HS-5 (cell line): ENCODE results near the gene PXT1.
"Not testable (repeated sequence)": the region's sequence is repeated elsewhere in the genome, so short reads cannot be mapped to it uniquely, and the experiment has no call there.

Experiments used
- DNase-seq: peaks from one replicate; pipeline ENCODE4 v3.0.0-alpha.2; 2012; ENCODE audit warnings: low read depth

The PXT1 gene

DNA sequence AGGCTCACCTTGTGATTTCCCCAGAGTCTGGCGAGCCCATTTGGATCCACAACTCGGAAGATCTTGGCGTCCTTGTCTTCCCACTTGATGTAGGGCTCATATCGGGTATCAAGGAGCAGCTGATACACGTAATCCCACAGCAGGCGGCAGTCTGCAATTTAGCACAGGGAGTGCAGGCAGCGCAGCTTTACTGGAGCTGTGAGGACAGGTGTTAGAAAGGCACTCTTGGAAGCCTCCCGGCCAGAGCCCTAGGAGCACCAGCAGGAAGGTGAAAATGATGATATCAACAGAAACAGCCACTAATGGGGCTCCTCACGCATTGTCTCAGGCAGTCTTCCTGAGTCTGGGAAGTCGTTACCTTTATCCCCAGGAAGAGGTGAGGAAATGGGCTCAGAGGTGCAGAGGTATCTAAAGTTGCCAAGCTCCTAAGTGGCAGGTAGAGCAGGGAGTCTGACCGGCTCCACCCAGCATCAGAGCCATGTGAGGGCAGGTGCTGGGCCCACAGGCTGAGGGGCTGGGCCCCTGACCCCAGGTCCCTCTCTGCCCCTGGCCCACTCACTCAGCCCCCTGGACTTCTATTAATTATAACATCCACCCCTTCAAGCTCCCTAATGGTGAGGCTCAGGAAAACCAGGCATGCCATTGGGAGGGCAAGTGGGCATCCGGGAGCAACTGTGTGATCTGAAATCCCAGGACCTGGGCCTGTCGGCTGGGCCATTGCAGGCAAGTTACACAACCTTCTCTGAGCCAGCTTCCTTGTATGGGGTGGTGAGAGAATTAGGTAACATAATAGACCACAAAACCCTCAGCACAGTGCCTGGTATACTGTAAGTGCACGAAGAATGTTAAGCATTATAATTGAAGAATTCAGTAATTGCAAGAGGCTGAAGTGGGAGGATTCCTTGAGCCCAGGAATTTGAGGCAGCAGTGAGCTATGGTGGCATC, 73.5 kb downstream of the PXT1 start:
- DNase-seq: peak; percentile 88

DNA sequence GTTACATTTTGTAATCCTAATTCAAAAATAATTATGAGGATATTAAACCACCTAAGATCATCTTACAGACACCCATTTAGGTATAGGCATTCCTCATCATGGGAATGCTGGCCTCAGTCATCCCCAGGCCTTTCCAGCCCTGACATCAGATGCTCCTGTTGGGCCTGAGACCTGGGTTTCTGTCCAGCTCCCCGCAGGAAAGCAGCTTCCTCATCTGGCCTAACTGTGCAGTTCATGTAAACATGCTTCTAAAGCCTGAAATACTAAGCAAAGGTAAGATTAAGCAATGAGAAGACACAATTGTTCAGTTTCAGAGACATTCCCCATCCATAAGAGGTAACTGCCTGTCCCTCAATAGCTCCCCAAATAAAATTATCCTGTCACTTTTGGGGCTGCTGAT, 74.2 kb downstream of the PXT1 start:
- no peak for DNase-seq

DNA sequence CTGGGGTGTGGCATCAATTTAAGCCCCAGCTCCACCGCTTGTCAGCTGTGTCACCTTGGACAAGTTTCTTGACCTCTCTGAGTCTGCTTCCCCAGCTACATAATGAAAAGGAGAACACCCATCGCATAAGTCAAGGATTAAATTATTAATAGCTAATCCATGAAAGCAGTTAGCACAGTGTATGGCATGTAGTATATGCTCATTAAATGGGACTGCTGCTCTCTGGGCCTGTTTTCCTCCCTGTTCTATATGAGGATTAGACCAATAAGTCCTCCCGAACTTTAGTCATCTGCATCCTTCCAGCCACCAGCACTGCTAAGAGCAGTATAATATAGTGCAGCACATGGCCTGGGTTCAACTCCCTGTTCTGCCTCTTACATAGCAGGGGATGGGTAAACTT, 74.9 kb downstream of the PXT1 start:
- no peak for DNase-seq

DNA sequence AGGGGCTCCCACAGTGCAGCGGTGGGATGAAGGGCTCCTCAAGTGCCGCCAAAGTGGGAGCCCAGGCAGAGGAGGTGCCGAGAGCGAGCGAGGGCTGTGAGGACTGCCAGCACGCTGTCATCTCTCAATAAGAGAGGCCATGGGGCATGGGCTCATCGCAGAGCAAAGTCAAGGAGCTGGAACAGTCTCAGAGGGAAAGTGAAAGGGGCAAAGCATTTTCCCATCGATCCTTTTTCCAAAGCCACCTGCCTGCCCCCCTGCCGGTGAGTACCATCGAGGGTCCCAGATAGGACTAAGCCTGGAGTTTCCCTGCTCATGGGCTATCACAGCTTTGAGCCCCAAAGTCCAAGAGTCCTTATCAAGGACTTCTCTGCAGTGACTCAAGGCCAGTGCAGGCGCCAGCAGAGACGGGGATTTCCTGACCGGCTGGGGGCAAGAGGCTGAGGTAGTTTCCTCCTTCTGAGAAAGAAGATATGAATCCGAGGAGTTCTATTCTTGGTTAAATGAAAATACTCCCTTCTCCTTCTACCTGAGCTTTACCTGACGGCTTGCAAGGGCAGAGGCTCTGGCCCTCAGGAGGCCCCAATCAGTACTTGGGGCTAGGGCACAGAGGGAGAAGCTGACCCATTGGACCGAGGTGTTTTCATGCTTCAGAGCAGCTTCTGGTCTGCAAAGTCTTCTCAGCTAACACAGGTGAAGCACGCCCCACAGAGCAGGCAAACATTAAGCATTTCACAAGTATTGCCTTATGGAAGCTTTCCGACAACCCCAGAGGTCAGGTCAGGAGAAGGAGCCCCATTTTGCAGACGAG, 77.8 kb downstream of the PXT1 start:
- DNase-seq: no peak

DNA sequence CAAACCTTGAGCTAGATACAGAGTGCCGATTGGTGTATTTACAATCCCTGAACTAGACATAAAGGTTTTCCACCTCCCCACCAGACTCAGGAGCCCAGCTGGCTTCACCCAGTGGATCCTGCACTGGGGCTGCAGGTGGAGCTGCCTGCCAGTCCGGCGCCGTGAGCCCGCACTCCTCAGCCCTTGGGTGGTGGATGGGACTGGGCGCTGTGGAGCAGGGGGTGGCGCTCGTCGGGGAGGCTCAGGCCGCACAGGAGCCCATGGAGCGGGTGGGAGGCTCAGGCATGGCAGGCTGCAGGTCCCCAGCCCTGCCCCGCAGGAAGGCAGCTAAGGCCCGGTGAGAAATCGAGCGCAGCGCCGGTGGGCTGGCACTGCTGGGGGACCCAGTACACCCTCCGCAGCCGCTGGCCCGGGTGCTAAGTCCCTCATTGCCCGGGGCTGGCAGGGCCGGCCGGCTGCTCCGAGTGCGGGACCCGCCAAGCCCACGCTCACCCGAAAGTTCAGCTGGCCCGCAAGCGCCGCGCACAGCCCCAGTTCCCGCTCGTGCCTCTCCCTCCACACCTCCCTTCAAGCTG, 78.5 kb downstream of the PXT1 start:
- not testable (repeated sequence) for DNase-seq

DNA sequence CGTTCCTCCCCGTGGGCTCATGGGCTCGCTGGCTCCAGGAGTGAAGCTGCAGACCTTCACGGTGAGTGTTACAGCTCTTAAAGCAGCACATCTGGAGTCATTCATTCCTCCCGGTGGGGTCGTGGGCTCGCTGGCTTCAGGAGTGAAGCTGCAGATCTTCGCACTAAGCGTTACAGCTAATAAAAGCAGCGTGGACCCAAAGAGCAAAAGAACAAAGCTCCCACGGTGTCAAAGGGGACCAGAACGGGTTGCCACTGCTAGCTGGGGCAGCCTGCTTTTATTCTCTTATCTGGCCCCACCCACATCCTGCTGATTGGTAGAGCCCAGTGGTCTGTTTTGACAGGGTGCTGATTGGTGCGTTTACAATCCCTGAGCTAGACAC, 79.3 kb downstream of the PXT1 start:
- not testable (repeated sequence) for DNase-seq

DNA sequence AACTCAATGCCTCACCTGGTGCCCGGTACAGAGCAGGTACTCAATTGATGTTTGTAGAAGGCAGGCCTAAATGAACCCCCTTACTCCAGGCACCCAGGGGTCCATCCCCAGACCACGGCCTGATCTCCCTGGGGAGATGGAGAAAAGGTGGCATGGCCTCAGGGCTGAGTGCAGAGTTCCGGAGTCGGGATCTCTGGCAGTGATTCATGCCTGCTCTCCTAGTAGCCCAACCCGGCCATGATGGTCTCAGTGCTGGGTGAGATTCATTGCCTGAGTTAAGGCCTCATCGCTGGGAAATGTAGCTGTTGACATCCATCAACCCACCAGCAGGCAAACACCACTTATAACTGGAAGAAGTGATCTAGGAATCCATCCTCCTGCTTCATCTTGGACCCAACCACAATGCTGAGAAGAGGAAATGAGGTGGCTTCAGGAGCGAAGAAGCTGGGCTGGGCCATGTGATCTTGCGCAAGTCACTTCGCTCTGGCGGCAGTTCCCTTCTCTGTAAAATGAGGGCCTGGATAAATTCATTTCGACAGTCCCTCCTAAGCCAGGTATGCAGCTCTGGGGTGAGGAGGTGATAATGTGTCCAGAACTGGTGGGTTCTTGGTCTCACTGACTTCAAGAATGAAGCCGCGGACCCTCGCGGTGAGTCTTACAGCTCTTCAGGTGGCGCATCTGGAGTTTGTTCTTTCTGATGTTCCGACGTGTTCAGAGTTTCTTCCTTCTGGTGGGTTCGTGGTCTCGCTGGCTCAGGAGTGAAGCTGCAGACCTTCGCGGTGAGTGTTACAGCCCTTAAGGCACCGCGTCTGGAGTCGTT, 79.9 kb downstream of the PXT1 start:
- no peak for DNase-seq

DNA sequence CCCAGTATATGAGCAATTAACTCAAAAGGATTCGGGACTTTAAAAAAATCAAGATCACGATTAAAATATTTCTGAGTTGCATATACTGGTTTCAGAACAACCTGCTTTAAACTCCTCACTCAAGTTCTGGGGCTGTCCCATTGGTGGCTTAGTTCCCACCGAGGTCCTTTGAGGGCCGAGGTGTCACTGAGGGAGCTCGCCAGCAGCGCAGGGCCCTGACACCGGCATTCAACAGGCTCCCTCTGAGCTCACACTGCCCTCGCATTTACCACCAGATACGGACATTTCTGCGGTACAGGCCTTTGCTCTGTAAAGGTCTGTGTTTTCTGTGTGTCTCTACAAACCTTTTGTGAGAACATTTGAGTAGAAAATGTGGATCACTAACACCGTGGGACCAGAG, 81.6 kb downstream of the PXT1 start:
- DNase-seq: no peak

DNA sequence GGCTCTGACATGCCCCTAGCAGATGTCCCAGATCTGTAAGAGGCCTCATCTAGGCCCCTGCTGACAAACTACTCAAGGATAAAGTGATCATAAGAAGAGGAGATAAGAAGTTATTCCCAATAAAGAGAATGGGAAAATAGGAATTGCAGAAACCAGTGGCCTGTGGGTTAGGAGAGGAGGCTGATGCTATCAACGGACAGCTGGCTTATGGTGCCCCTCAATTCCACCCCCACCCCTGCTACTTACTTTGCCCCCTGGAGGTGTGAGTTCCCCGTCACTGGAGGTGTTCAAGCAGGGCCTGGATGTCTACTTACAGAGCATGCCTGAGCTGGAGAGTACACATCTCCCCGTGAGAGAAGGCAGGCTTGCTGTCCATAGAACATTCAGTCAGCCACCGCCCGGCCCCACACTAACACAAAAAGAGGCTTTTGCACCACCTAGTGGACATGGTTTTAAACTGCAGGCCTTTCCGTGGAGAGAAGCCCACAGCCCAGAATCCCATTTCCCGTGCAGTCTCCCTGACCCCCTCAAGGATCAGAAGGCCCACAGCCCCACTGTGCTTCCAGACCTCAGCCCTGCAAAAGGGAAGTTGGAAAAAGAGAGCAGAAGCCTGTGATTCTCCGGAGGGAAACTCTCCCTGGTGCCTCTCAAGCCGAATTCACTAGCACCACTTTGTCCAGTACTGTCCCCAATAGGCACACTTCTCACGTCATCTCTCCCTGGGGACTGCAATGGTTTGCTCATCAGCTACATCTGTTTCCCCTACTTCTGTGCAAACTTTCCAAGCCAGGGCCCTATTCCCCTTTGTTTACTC, 82.2 kb downstream of the PXT1 start:
- DNase-seq: no peak

DNA sequence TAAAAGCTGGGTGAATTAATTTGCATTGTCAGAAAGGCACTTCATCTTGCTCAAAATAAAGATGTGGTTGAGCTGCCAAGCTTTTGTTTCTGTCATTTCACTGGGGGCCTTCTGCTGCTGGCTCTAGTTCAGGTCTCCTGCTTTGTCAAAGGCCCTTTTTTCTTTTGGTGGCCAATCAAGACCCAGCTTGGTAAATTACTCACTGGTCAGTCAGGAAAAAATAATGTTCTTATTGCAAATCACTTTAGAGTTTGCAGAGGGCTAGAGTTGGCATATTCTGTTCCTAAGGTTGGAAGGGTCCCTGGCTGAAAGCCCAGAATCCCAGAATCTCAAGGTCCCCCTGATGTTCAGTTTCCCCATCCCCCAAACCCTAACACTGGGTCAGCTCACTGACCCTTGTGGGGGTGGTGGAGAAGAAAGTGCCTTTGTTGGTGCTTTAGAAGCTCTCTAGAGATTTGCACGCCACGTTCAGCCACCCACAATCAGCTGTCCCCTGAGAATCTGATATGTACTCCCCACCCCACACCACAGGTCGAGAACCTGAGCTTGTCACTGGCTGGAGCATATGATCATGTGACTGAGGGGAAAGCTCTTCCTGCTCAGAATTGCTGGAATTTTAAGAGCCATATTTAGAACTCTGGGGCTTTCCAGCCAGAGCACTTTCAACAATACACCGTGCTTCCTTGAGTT, 84.3 kb downstream of the PXT1 start:
- DNase-seq: no peak

DNA sequence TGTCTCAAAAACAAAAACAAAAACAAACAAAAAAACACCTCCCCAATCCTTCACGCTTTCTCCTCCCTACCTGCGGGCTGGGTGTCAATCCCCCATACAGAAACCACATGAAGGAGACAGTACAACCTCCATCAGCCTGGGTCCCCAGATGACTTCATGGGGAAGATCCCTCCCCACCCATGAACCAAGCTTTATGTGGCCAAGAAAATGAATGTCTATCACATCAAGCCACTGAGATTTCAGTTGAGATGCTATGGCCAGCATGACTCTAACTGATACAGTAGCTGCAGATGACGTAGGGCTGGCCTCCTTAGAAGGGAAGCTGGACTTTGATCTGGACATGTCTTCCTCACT, 84.8 kb downstream of the PXT1 start:
- DNase-seq: no peak

DNA sequence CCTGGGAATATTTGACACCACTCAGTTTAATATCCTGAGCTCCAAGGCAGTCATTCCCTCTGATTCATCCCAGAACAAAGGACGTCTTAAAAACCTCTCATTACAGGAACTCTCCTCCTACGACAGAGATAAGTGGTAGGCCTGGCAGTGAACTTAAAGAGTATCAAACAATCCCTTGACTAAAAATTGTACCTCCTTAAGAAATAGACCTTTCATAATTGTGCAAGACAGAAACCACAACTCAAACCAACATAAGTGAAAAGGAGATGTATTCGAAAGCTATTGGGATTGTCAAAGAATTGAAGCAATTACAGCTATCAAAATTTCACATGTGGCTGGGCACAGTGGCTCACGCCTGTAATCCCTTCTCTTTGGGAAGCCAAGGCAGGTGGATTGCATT, 86.8 kb downstream of the PXT1 start:
- DNase-seq: no peak

DNA sequence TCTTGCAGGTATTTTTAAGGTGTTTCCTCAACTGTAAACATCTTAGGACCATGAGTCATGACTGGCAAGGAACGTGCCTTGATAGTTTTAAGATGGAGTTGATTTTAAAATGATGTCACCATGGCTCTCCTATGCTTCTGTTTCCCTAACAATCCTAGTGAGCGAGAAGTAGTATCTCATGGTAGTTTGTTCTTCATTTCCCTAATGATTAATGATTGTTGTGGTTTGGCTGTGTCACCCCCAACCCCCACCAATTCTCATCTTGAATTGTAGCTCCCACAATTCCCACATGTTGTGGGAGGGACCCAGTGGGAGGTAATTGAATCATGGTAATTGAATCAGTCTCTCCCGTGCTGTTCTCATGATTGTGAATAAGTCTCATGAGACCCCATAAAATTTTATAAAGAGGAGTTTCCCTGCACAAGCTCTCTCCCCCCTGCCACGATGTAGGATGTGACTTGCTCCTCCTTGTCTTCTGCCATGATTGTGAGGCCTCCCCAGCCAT, 89.2 kb downstream of the PXT1 start:
- no peak for DNase-seq

DNA sequence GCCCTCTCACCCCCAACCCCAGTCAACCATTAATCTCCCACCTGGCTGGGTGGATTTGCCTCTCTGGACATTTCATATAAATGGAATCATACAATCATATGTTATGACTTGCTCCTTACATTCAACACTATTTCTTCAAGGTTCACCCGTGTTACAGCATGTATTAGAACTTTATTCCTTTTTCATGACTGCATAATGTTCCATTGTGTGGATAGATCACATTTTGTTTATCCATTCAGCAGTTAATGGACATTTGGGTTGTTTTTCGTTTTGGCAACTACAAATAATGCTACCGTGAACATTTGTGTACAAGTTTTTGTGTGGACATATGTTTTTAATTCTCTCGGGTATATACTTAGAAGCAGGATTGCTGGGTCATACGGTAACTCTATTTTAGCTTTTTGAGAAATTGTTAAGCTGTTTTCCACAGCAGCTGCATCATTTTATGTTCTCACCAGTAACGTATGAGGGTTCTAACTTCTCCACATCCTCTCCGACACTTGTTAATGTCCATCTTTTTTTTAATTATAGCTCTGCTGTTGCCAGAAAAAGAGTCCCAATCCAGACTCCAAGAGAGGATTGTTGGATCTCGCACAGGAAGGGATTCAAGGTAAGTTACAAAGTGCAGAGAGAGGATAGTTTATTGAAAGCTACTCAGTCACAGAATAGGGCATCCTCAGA, 90.0 kb downstream of the PXT1 start:
- DNase-seq: no peak

DNA sequence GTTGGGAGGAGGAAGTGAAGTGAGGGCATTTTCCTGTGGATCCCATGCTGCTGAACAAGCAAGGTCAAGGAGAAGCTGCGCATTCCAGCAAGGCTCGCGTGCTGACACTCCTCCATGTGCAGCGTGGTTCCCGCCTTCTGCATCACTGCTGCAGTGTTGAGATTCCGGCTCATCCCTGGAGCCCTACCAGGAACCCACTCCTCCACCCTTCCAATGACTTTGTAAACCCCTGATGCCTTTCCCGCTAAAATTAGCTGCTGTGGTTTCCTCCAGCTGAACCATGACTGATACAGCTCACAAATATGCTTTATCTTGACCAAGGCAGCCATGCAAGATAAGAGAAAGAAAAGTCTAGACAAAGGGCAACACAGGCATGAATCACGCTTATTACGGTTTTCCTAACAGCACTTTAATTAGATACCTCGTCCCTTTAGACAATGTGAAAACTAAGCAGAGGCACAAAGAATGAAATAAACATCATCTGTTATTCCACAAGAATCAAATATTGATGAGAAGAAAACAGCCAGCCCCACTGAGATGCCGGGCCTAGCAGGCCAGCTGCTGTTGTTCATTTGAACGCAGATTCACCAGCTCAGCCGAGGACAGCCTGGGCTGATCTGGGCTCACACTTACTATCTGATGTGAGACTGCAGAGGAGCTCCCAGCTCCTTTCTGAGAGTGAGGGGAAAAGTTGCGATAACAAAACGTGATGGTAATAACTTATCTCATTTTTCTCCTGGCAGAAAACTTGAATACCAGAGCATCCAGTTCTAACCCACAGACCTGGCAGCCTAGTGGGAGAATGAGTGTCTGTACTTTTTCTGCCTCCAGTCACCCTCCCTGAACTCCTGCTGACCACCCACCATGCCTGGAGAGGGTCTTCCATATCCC, 91.7 kb downstream of the PXT1 start:
- peak; percentile 70 for DNase-seq

DNA sequence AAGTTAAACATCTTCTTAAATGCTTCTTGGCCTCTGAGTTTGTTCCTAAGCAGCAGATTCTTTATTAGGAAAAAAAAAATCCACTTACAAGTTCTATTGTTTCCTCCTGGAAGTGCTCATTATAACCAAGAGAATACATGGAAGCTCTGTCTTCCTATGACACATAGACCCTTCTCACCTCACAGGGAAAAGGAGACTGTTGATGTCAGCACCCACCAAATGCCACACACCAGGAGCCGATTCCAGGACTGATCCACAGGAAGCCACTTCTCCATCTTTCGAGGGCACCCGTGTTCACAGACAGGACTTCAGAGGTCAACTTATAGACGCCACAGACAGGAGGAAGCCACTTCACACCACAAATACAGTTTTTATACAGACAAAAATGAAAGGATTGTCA, 92.6 kb downstream of the PXT1 start:
- no peak for DNase-seq

DNA sequence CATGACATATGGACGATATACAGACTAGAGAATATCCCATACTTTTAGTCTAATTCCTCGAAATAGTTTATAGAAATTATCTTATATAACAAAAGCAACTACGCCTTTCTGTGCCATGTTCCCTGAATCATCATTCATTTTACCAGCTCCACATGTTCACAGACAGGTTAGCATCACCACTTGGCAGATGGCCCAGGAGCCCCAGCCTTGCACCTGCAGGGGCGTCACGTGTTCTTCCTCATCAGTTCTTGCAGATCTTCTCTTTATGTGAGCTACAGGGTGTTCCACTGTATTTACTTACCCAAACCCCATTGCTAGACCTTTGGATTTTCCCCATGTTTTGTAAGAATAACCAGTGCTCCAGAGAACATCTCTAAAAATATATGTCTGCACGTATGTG, 93.4 kb downstream of the PXT1 start:
- no peak for DNase-seq

DNA sequence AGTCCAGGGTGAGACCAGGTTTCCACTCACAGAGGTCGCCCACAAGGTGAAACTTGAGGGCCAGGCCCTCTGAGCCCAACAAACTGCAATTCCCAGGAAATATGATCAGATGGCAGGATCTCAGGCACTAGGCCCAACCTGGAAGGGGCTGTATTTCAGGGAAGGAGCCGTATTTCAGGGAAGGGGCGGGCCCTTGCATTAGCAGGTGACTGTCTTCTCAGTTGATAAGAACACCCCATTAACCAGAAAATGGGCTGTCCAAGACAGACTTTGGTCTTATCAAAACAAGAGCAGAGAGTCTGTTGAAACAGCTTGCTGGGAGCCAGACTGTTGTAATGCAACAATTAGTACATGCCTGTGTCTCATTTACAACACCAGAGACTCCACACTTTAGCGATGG, 95.0 kb downstream of the PXT1 start:
- DNase-seq: no peak
